Osteoblast (primary cell): Measurements from ENCODE around the gene IRX4. TPM values are rescaled to one million over a fixed set of nuclear protein-coding genes. Genes with fewer than 3 reads are reported as not detected.

ENCODE experiments used
- DNase-seq: peaks from one replicate; pipeline ENCODE4 v3.0.0; 2011; ENCODE audit warnings: low spot score, mixed read lengths; ENCODE audit not compliant: insufficient read length; ENCODE audit errors: missing footprints
- H2AFZ ChIP-seq: 2 replicates; pipeline ENCODE4 v1.6.0; 2011; ENCODE audit warnings: mild to moderate bottlenecking, low read length
- H3K27ac ChIP-seq: 2 replicates; pipeline ENCODE4 v1.5.1; 2011; ENCODE audit warnings: mild to moderate bottlenecking, low read depth, low read length, moderate library complexity
- H3K27me3 ChIP-seq: 2 replicates; pipeline ENCODE4 v1.6.0; 2012; ENCODE audit warnings: mild to moderate bottlenecking, control low read depth, inconsistent platforms, low read length, moderate library complexity; ENCODE audit not compliant: insufficient read depth
- H3K36me3 ChIP-seq: 2 replicates; pipeline ENCODE4 v1.5.1; 2011; ENCODE audit warnings: mild to moderate bottlenecking, low read length, control low read depth, moderate library complexity; ENCODE audit not compliant: insufficient read depth
- H3K4me1 ChIP-seq: 2 replicates; pipeline ENCODE4 v1.5.1; 2011; ENCODE audit warnings: mild to moderate bottlenecking, low read length, control low read depth, moderate library complexity; ENCODE audit not compliant: insufficient read depth
- H3K4me2 ChIP-seq: 2 replicates; pipeline ENCODE4 v1.6.0; 2011; ENCODE audit warnings: mild to moderate bottlenecking, low read length; ENCODE audit not compliant: insufficient read depth
- H3K4me3 ChIP-seq: fragments of 200-600 bp; sonication (generic); 3 replicates; pipeline ENCODE4 v1.5.1; 2012; ENCODE audit warnings: mild to moderate bottlenecking, low read length, inconsistent platforms; ENCODE audit not compliant: insufficient read depth
- H3K79me2 ChIP-seq: 2 replicates; pipeline ENCODE4 v1.6.0; 2012; ENCODE audit warnings: mild to moderate bottlenecking, low read length, control low read depth, inconsistent platforms; ENCODE audit not compliant: insufficient read depth
- H3K9me3 ChIP-seq: 2 replicates; pipeline ENCODE4 v1.5.1; 2011; ENCODE audit warnings: low read depth, low read length, control low read depth
- H4K20me1 ChIP-seq: 2 replicates; pipeline ENCODE4 v1.6.0; 2012; ENCODE audit warnings: mild to moderate bottlenecking, low read length, control low read depth; ENCODE audit not compliant: insufficient read depth
- CTCF ChIP-seq: IDR thresholded peaks from 2 replicates; pipeline ENCODE4 v1.5.1; 2011; ENCODE audit warnings: mild to moderate bottlenecking, low read depth, low read length, moderate library complexity; ENCODE audit errors: extremely low read depth
- total RNA-seq: library from RNA; depleted of rRNA; stranded (reverse); fragments of >200 nt; gene quantifications from 2 replicates; pipeline ENCODE4 v1.2.3, GENCODE V29; 2012

IRX4 gene
- total RNA-seq, 1 donor, result not detected

DNA sequence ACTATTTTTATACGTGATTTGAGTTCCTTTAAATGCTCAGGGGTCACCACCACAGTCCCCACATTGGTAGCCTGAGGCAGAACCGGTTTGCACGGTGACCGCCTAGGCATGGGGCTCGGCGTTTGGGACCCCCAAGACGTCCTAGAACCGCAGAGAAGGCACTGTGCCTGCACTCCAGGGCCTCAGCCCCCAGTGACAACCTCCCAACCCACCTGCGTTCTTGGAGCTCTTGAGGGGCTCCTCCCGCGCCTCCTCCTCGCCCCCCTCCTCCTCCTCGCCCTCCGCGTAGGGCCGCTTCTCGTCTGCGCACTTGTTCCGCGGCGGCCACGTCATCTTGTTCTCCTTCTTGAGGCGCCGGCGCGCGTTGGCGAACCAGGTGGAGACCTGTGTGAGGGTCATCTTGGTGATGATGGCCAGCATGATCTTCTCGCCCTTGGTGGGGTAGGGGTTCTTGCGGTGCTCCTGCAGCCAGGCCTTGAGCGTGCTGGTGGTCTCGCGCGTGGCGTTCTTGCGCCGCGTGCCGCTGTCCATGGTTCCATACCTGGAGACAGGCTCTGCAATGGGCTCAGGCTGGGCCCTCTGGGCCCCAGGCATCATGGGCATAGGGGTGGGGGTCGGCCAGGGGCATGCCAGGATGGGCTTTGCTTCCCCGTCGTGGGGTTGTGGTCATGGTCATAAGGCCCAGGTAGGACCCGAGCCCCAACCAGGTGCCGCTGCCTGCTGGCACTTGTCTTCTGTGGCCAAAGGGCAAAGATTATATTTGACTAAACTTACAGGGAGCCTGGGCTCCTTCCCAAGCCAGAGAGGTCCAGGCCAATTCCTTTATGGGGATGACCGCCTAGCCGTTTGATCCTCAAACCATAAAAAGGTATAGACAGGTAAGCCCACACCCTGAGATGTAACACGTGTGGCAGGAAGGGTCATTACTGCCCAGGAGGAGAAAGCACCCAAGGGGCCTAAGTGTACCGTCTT lies 3.1 kb downstream of the IRX4 start:
- H3K9me3 ChIP-seq, result no peaks in the 10 kb centered on the region
- H3K4me3 ChIP-seq, result no peak overlapping the region
- no peak overlapping the region for H2AFZ ChIP-seq
- H3K4me1 ChIP-seq, result no peaks in the 10 kb centered on the region
- no peak for DNase-seq
- TF ChIP-seq CTCF, result no peak
- no peak overlapping the region for H3K27ac ChIP-seq
- no peaks in the 10 kb centered on the region for H4K20me1 ChIP-seq
- no peaks in the 10 kb centered on the region for H3K79me2 ChIP-seq
- no peak overlapping the region for H3K4me2 ChIP-seq
- H3K27me3 ChIP-seq, result peaks cover 88% of the 10 kb centered on the region
- H3K36me3 ChIP-seq, result no peaks in the 10 kb centered on the region

DNA sequence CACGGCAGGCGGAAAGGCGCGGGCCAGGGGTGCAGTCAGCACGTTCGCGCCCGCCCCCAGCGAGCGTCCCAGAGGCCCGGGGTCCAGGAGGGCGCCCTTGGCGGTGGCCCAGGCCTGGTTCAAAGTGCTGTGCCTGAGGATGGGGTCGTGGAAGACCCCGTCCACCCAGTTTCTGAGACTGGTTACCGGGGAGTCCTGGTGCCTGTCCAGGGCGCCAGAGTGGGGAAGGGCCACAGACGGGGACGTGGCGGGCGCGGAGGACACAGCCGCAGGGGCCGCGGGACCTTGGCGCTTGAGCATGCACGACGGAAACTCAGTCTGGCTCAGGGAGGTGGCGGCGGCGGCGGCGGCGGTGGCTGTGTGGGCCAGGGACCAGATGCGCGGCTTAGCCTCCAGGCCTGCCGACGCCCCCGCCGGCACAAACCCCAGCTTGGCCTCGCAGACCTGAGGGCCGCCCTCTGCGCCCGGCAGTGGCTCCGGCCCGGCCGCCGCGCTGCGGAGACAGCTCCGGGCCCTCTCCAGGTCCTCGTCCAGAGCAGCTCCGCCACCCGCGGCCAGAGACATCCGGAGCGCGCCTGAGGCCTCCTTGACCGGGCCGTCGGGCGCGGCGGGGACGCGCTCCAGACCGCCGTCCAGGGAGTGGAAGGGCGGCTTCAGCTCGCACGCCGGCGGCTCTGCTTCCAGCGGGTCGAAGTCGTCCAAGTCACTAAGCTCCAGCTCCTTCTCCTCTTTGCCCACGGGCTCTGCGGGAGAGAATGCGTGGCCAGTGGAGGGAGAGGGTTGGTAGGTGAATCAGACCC lies 4.5 kb downstream of the IRX4 start:
- Histone ChIP-seq H3K27ac (no peak overlapping the region), H3K36me3 (no peaks in the 10 kb centered on the region), H3K79me2 (no peaks in the 10 kb centered on the region), H3K9me3 (no peaks in the 10 kb centered on the region), H3K4me2 (no peak overlapping the region), H3K27me3 (peaks cover 87% of the 10 kb centered on the region), H4K20me1 (no peaks in the 10 kb centered on the region), H3K4me1 (no peaks in the 10 kb centered on the region), H3K4me3 (no peak overlapping the region), H2AFZ (no peak overlapping the region)
- TF ChIP-seq CTCF, result no peak
- no peak for DNase-seq

GRCh38 chr5:1877103-1878049 lies 5.3 kb downstream of the IRX4 start:
- H3K4me2 ChIP-seq, result no peak overlapping the region
- no peak for TF ChIP-seq CTCF
- H2AFZ ChIP-seq, result no peak overlapping the region
- H3K9me3 ChIP-seq, result no peaks in the 10 kb centered on the region
- H3K27me3 ChIP-seq, result peaks cover 86% of the 10 kb centered on the region
- no peaks in the 10 kb centered on the region for H3K4me1 ChIP-seq
- no peaks in the 10 kb centered on the region for H4K20me1 ChIP-seq
- no peak for DNase-seq
- no peak overlapping the region for H3K27ac ChIP-seq
- no peaks in the 10 kb centered on the region for H3K79me2 ChIP-seq
- H3K4me3 ChIP-seq, result no peak overlapping the region
- no peaks in the 10 kb centered on the region for H3K36me3 ChIP-seq
